ENCODE measurements around the gene CRTC1. TPM values are rescaled to one million over a fixed set of nuclear protein-coding genes. Genes with fewer than 3 reads are reported as not detected.

The CRTC1 gene
- total and polyA plus RNA-seq, 2 of the 13 experiments (the other 11 are each of a cell fraction or from before 2014, with no cell fraction given), result 2.0 to 2.7 TPM

DNA sequence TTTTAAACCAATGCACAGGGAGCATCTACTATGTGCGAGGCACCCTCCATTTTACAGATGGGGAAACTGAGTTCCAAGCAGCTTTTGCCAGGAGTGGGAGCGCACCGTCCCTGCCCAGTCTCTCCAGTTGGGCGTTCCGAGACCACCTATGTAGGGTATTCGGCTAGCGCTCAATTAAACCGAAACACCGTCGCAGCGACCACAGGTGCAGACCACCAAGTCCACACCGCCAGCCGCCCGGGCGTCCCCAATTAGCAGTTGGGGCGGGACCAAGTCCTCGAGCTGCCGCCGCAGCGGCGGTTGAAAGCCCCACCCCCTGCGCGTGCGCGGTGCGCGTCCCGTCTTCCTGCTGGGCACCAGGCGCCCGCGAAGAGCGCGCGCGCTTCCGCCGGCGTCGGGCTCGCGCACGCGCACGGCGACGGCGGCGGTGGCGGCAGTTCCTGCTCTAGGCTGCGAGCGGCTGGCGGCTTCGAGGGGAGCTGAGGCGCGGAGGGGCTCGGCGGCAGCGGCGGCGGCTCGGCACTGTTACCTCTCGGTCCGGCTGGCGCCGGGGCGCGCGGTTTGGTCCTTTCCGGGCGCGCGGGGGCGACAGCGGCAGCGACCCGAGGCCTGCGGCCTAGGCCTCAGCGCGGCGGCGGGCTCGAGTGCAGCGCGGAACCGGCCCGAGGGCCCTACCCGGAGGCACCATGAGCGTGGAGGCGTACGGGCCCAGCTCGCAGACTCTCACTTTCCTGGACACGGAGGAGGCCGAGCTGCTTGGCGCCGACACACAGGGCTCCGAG, 148.2 kb downstream of the CRTC1 start, which contains the start of gene UPF1 (continued):
- TF ChIP-seq ATRX (CRISPR knock-in tag; IDR thresholded peaks at IDR 0.05; ENCODE audit: borderline replicate concordance), result no peak
- TF ChIP-seq RBM39 (IDR thresholded peaks at IDR 0.05; ENCODE audit: low read depth, low read length, poor library complexity, severe bottlenecking), result peak; percentile 43
- no peak for TF ChIP-seq ZNF337 (CRISPR knock-in tag; IDR thresholded peaks at IDR 0.05; ENCODE audit: borderline replicate concordance, low read depth)
- no peak for TF ChIP-seq SMAD1 (CRISPR knock-in tag; IDR thresholded peaks at IDR 0.05; ENCODE audit: borderline replicate concordance, low read depth)
- peak; percentile 6; the same call in 1 of the 2 replicates for TF ChIP-seq ZNF274 (CRISPR knock-in tag; IDR thresholded peaks at IDR 0.05)
- TF ChIP-seq RARA (CRISPR knock-in tag; IDR thresholded peaks at IDR 0.05), result no peak
- TF ChIP-seq, protein P1, sequence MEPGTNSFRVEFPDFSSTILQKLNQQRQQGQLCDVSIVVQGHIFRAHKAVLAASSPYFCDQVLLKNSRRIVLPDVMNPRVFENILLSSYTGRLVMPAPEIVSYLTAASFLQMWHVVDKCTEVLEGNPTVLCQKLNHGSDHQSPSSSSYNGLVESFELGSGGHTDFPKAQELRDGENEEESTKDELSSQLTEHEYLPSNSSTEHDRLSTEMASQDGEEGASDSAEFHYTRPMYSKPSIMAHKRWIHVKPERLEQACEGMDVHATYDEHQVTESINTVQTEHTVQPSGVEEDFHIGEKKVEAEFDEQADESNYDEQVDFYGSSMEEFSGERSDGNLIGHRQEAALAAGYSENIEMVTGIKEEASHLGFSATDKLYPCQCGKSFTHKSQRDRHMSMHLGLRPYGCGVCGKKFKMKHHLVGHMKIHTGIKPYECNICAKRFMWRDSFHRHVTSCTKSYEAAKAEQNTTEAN (CRISPR knock-in tag; conservative IDR thresholded peaks at IDR 0.05), result peak; percentile 24; the same call in 1 of the 2 replicates
- TF ChIP-seq ZNF335 (CRISPR knock-in tag; IDR thresholded peaks at IDR 0.05), result no peak
- TF ChIP-seq NFKB2 (CRISPR knock-in tag; IDR thresholded peaks at IDR 0.05; ENCODE audit: borderline replicate concordance), result 0 out of 2 replicates have a peak, but pooled peaks have one; percentile 28
- no peak for TF ChIP-seq SOX6 (IDR thresholded peaks at IDR 0.05)
- TF ChIP-seq SOX6 (CRISPR knock-in tag; IDR thresholded peaks at IDR 0.05), result 0 out of 2 replicates have a peak, but pooled peaks have one; percentile 17
- peak; percentile 73 for TF ChIP-seq POLR2AphosphoS5 (IDR thresholded peaks at IDR 0.05; ENCODE audit: low read depth, low read length)
- TF ChIP-seq TAF15 (IDR thresholded peaks at IDR 0.05; ENCODE audit: low read depth, low read length, poor library complexity, severe bottlenecking), result no peak
- 0 out of 2 replicates have a peak, but pooled peaks have one; percentile 37 for TF ChIP-seq RFXAP (CRISPR knock-in tag; IDR thresholded peaks at IDR 0.05; ENCODE audit: borderline replicate concordance)
- peak; percentile 73 for TF ChIP-seq TAF1 (CRISPR knock-in tag; IDR thresholded peaks at IDR 0.05)
- no peak for TF ChIP-seq MBNL3 (CRISPR knock-in tag; conservative IDR thresholded peaks at IDR 0.05)
- no peak for TF ChIP-seq CEBPB (IDR thresholded peaks at IDR 0.05; ENCODE audit: borderline replicate concordance, low read depth, low read length)
- TF ChIP-seq, protein P2, sequence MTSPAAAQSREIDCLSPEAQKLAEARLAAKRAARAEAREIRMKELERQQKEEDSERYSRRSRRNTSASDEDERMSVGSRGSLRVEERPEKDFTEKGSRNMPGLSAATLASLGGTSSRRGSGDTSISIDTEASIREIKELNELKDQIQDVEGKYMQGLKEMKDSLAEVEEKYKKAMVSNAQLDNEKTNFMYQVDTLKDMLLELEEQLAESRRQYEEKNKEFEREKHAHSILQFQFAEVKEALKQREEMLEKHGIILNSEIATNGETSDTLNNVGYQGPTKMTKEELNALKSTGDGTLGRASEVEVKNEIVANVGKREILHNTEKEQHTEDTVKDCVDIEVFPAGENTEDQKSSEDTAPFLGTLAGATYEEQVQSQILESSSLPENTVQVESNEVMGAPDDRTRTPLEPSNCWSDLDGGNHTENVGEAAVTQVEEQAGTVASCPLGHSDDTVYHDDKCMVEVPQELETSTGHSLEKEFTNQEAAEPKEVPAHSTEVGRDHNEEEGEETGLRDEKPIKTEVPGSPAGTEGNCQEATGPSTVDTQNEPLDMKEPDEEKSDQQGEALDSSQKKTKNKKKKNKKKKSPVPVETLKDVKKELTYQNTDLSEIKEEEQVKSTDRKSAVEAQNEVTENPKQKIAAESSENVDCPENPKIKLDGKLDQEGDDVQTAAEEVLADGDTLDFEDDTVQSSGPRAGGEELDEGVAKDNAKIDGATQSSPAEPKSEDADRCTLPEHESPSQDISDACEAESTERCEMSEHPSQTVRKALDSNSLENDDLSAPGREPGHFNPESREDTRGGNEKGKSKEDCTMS (CRISPR knock-in tag; conservative IDR thresholded peaks at IDR 0.05), result no peak
- TF ChIP-seq, protein P3, sequence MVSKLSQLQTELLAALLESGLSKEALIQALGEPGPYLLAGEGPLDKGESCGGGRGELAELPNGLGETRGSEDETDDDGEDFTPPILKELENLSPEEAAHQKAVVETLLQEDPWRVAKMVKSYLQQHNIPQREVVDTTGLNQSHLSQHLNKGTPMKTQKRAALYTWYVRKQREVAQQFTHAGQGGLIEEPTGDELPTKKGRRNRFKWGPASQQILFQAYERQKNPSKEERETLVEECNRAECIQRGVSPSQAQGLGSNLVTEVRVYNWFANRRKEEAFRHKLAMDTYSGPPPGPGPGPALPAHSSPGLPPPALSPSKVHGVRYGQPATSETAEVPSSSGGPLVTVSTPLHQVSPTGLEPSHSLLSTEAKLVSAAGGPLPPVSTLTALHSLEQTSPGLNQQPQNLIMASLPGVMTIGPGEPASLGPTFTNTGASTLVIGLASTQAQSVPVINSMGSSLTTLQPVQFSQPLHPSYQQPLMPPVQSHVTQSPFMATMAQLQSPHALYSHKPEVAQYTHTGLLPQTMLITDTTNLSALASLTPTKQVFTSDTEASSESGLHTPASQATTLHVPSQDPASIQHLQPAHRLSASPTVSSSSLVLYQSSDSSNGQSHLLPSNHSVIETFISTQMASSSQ (IDR thresholded peaks at IDR 0.05; ENCODE audit: low read depth), result no peak
- TF ChIP-seq, protein P3 (CRISPR knock-in tag; IDR thresholded peaks at IDR 0.05; ENCODE audit: borderline replicate concordance), result 0 out of 2 replicates have a peak, but pooled peaks have one; percentile 28

Measured in HepG2 (cell line).